HG03439 (cell line): ENCODE data around the gene RPLP1.

Experiments
- ATAC-seq: cut with Tn5 transposase; IDR thresholded peaks from one replicate; pipeline ENCODE4 v1.9.1; 2021; ENCODE audit warnings: mild to moderate bottlenecking, moderate library complexity; ENCODE audit not compliant: unreplicated experiment

RPLP1 gene

DNA sequence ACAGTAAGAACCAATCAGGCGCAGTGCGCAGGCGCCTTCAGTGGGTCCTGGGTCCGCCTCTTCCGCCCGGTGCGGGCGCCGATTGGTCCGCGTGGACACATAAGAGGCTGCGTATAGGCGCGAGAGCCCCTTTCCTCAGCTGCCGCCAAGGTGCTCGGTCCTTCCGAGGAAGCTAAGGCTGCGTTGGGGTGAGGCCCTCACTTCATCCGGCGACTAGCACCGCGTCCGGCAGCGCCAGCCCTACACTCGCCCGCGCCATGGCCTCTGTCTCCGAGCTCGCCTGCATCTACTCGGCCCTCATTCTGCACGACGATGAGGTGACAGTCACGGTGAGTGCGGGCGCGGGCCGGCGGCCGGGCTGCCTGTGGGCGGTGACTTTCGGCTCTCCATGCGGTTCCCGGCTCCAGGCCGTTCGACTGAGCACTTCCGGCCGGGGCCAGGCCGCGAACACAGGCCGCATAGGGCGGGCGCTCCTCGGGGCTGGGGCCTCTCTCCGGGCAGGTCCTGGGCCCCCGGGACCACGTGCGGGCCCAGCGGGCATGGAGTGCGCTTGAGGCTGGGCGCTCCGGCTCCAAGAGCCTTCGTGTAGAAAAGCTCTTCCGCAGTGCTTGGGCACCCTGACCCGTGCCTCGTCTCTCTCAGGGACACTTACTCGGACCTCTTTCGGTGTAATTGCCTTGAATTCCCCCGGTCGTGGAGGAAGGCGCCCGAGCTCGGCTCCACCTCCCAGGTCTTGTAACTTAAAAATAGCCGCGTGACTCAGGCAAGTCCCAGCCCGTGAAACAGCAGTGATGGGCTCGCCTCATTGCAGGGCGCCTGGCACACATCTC lies at the start of gene RPLP1:
Gene RPLP1, plus strand, starts transcription at position 127 of the 830 bp plus-strand sequence. Its CDS starts 131 bp downstream, at position 258.
- peak; percentile 78 for ATAC-seq

DNA sequence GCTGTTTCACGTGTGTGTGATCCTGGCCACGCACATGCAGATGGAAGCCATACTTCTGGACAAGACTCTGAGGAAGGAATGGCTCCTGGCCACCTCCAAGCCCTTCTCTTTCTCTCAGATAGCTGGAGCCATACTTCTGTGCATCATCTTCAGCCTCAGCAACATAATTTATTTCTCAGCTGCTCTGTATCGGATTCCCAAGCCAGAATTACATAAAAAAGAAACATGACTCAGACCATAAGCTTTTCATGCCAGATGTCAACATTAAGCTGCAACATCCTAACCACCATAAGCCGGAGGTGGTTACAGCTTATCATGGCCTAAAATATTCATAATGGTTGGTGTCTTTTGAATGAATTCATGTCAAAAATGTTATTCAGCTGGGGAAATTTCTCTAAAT lies 49.0 kb upstream of the RPLP1 start:
- no peak for ATAC-seq

- no peak for ATAC-seq
These were observed 47.5 kb upstream of the RPLP1 start for GRCh38 chr15:69405110-69405509.

- no peak for ATAC-seq
These were observed 44.8 kb upstream of the RPLP1 start for GRCh38 chr15:69407719-69408400.

- ATAC-seq = no peak
These were observed 43.8 kb upstream of the RPLP1 start for GRCh38 chr15:69408841-69409240.

DNA sequence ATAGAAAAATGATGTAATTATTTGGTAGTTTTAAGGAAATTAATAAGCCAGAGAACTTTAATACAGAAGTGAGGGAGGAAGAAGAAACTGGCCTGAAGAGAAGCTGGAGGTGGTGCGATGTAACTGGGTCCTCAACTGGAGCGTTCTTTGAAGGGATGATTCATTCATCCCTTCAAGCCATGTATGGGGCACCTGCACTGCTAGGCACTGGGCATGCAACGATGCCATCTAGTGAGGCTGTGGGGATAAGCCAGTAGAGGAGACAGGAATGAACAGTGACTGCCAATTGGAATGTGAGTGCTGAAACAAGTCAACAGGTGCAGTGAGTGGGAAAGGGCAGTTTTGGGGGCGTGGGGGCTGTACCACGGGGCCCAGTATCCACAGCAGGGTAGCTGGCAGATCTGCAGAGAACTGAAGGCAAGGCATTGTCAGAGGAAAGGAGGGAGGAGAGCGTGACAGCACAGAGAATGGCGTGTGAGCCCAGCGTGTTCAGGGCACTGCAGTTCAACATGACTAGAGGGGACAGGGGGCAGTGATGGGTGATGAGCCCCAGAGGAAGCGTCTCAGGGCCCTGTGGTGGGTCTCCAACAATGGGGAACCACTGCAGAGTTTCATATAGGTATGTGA lies 42.3 kb upstream of the RPLP1 start:
- no peak for ATAC-seq

- no peak for ATAC-seq
These were observed 40.3 kb upstream of the RPLP1 start for GRCh38 chr15:69412274-69412673.

DNA sequence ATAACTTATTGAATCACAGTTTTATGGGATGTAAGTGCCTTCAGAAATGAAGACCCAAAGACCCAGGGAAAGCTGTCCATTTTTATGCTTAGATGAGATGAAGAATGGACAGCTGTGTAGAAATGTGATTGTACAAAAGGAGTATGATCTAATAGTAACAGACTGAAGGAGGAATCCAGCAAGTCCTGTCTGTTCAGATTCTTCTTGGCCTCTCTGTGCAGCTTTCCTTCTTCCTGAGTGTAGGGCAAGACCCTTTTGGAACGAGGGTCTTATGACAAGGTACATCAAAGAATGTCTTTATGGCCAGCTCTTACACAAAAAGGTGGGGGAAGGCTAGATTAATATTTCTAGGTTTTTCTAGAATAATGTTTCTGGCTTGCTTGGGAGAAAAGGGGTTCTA lies 39.9 kb upstream of the RPLP1 start:
- no peak for ATAC-seq

DNA sequence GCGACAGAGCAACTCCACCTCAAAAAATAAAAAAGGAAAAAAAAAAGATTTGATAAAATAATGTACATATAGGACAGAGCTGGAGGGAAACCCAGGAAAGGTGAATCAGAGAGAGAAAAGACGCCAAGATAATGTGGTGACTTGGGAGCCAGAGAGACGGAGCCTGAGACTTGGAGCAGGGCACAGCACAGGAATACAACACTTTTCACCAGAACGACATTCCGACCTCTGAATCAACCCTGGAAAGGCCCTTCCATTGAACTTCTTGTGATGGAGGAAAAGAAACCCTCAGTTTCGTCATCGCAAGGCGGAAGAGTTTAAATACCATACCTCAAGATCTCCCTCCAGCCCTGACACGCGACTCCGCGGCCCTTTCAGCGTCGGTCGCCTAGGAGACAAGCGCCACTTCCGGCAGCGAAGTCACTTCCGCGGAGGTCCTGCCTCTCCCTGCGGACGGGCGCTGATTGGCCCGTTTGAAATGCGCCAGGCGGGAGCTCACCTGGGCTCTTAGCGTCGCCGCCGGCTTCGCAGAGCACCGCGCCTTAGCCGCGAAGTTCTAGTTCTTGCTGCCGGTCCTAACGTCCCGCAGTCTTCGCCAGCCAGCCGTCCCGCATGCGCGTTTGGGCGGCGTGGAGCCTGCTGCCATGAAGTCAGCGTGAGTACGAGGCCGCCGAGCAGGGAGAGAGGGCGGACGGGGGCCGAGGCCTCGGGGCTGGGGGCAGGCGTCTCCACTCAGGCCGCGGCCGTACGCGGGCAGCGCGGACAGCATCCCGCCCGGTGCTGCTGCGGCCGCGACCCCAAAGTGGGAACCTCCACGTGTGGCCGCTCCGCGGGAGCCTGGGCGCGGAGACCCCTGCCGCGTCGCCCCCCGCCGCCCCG lies 38.6 kb upstream of the RPLP1 start, which contains the start of gene KIF23:
Gene KIF23, plus strand, starts transcription at position 528 of the 879 bp plus-strand sequence. Its CDS starts 117 bp downstream, at position 645.
- peak; percentile 91 for ATAC-seq

- peak; percentile 27 for ATAC-seq
These were observed 37.9 kb upstream of the RPLP1 start for GRCh38 chr15:69414701-69415167.

DNA sequence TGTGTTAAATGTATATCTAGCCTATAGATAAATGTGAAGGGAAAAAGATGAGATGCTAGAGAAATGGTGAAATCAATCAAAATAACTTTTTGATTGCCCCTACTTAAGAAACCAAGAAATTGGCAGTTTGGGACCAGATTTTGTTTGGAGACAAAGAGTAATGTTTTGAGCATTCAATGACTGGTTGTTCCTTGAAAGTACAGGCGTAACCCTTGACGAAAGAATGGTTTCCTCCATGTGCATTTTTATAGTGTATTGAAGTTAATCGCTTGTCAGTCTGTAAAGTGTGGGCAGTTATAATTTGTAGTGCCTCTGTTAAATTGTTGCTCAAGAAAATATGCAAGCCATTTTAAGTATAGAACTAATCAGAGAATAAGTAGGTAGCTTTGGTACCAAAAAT lies 37.2 kb upstream of the RPLP1 start:
- ATAC-seq = no peak

GRCh38 chr15:69417581-69417980 lies 35.0 kb upstream of the RPLP1 start:
- no peak for ATAC-seq

- no peak for ATAC-seq
These were observed 31.1 kb upstream of the RPLP1 start for GRCh38 chr15:69421498-69421897.

DNA sequence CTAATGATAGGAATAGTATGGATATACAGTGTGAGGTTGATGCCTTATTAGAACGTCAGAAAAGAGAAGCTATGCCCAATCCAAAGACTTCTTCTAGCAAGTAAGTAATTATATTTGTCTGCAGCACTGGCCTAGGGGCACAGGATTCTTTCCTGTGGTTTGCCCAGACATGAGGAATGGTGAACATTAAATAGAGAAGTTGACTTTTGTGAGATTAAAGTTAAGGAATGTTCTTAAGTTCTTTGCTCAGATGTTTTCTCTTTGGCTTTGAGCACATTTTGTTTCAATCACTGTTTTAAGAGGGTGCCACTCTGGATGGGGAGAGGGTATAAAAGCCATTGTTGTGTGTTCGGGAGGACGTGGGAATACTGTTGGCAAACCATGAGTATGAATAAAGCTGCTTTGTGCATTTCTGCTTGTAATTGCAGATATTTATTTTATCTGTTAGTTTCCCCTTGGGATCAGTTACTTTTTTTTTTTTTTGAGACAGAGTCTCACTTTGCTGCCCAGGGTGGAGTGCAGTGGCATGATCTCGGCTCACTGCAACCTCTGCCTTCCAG lies 30.2 kb upstream of the RPLP1 start:
- ATAC-seq = no peak

DNA sequence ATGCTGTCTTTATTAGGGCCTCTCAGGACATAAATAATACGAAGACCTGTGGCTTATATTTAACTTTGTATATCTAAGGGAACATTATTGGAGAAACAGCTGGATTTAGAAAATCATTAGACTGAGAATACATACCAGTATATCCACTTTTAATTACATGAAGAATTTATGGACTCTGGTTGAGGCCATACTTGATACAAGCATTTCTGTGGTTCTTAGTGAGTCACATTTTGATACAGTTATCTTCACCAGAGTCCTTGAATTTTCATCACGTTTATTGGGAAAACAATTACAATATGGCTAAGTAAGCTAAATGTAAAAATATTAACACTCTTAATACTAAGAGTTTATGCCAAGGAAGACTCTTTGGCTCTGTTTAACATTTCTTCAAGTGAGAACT lies 28.6 kb upstream of the RPLP1 start:
- ATAC-seq = no peak

DNA sequence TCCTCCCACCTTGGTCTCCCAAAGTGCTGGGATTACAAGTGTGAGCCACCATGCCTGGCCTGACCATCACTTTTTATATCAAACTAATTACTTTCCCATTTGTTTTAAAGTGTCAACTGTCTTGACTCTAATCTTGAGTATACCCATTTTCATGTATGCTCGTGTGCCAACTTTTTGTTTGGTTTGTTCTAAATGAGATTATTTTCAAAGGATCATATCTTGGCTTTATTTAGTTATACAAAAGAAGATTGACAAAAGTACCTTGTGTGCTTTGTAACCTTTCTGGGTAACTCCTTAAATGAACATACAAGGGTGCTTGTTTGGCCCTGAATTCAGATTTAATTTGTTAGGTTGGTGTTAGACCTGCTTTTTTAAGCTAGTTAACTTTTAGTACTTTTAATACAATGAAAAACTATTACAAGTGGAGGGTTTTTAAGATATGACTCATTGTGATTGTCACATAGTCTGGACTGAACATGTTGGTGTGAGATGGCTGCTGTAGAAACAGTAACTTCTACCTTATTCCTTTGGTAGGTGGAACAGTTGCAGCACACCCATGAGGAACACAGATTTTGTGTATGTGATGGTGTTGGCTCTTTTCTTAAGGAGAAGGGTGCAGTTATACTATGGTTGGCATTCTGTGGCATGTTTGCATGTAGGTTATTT lies 27.7 kb upstream of the RPLP1 start:
- no peak for ATAC-seq

DNA sequence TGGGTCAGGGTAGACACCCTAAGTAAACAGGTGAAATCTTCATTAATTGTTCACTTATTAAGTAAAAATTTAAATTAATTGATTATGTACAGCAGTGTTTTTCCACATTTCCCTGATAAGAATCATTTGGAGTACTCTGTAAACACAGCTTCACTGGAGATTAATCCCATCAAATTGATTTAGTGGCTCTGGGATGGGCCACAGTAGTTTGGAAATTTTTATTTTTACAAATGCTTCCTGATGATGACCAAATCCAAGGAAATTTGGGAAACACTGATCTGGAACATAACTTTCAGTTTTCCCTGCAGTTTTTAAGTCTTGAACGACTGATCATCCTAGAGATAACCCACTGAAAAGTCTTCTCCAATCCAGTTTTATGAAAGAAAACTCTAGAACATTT lies 18.8 kb upstream of the RPLP1 start:
- no peak for ATAC-seq

DNA sequence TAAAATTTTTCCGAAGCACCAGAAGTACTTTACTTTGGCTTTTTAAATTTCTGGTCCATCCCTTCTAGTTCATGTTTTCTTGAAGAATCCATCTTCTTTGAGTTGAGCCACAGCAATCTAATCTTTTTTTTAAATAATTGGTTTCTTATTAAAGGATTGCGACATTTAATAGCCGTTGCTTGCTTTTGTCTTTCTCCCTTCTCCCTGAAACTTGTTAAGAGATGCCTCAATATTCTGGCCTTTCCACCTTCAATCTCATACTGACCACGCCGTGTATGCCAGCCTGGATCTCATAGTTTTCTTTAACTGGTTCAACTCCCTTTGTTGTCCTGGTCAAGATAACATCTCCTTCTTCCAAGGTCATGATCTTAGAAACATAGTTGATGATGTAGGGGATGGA lies 18.4 kb upstream of the RPLP1 start:
- no peak for ATAC-seq

DNA sequence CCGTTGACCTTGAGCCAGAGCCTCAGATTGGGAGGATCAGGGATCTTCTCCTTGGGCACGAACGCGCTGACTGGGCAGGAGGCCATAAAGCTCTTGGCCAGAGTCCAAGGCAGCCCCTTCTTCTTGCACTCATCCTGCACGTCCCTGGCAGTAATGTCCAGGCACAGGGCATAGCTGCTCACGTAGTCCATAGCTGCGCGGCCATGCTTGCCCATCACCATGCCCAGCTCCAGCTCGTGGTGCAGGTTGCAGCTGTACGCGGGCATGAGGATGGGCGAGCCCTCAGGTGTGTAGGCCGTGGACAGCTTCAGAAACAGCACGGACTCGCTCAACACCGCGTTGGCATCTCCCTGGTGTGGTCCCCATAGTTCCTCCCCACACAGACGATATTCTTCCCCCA lies 17.9 kb upstream of the RPLP1 start:
- no peak for ATAC-seq

- no peak for ATAC-seq
These were observed 16.6 kb upstream of the RPLP1 start for GRCh38 chr15:69435985-69436384.
